A549 (cell line): ENCODE measurements around the gene DDAH2. TPM values are rescaled to one million over a fixed set of nuclear protein-coding genes. Genes with fewer than 3 reads are reported as not detected.

Experiments
- ATAC-seq, 2 experiments: fragments of 200-7000 bp in 1 of 2; fragments of >200 bp in 1 of 2; cut with Nextera tagmentation in 1 of 2; cut with Tn5 transposase in 1 of 2; 3 replicates each; pipeline versions ENCODE4 v1.8.0 to v1.9.1; 2018 to 2020; ENCODE audit warnings: mild to moderate bottlenecking in 1 of 2, moderate library complexity in 1 of 2
- CTCF ChIA-PET: fragments of 300-600 bp; sonication (Branson Sonifier 250); formaldehyde crosslinking; extraction: SDS; loops from one replicate; lab custom pipeline; 2021; ENCODE audit warnings: antibody characterized with exemption, inconsistent platforms; lab: Yijun Ruan, JAX
- POLR2A ChIA-PET: fragments of 350-600 bp; formaldehyde crosslinking; extraction: SDS; loops from one replicate; lab custom pipeline; 2021; ENCODE audit warnings: antibody characterized with exemption, inconsistent platforms; lab: Yijun Ruan, JAX
- DNase-seq, 2 experiments: peaks; one replicate each; pipeline versions ENCODE4 v3.0.0 to v3.0.0-alpha.2; 2011 to 2016; ENCODE audit warnings: low read depth in 1 of 2, low spot score in 1 of 2
- FAIRE-seq: peaks from 2 replicates; lab custom pipeline; 2011; peaks lifted over from hg19 to GRCh38; lab: Jason Lieb, UNC
- H3K27ac ChIP-seq, 2 experiments: fragments of >200 bp; sonication (Bioruptor Twin); formaldehyde crosslinking; 3 replicates each; pipeline ENCODE4 v1.5.1; 2016 to 2017
- H3K4me1 ChIP-seq: fragments of >200 bp; sonication (Bioruptor Twin); formaldehyde crosslinking; 3 replicates; pipeline ENCODE4 v1.6.1; 2016
- H3K4me2 ChIP-seq: fragments of >200 bp; sonication (Bioruptor Twin); formaldehyde crosslinking; 3 replicates; pipeline ENCODE4 v1.6.1; 2016
- H3K4me3 ChIP-seq: fragments of >200 bp; sonication (Bioruptor Twin); formaldehyde crosslinking; 3 replicates; pipeline ENCODE4 v1.5.1; 2016
- H3K9me3 ChIP-seq: fragments of >200 bp; sonication (Bioruptor Twin); formaldehyde crosslinking; 3 replicates; pipeline ENCODE4 v1.6.1; 2016
- BCL3 ChIP-seq: fragments of >200 bp; sonication (Bioruptor Twin); formaldehyde crosslinking; IDR thresholded peaks from 3 replicates; pipeline ENCODE4 v1.6.1; 2016
- CBX2 ChIP-seq: fragments of 200-600 bp; sonication (generic); IDR thresholded peaks from 2 replicates; pipeline ENCODE4 v1.6.1; 2016; ENCODE audit warnings: low read depth, mild to moderate bottlenecking, borderline replicate concordance
- CTCF ChIP-seq: fragments of >200 bp; sonication (Bioruptor Twin); formaldehyde crosslinking; IDR thresholded peaks from 3 replicates; pipeline ENCODE4 v1.5.1; 2016
- EHMT2 ChIP-seq: fragments of 200-600 bp; sonication (generic); IDR thresholded peaks from 2 replicates; pipeline ENCODE4 v1.6.1; 2016; ENCODE audit warnings: antibody characterized with exemption, low read depth, mild to moderate bottlenecking, moderate library complexity
- ELK1 ChIP-seq: fragments of 150-350 bp; IDR thresholded peaks from 2 replicates; pipeline ENCODE4 v1.6.1; 2014; ENCODE audit warnings: low read depth, mild to moderate bottlenecking, low read length
- EP300 ChIP-seq, 2 experiments: fragments of >200 bp; sonication (Bioruptor Twin); formaldehyde crosslinking; IDR thresholded peaks; 2 replicates in 1 of 2; 3 replicates in 1 of 2; pipeline ENCODE4 v1.6.1; 2016 to 2017
- FOSL2 ChIP-seq, 2 experiments: fragments of 450-650 bp in 1 of 2; fragments of >200 bp in 1 of 2; sonication (Bioruptor Twin) in 1 of 2; formaldehyde crosslinking; IDR thresholded peaks; 2 replicates each; pipeline versions ENCODE4 v1.5.0 to v1.6.1; 2016 to 2020; ENCODE audit warnings: mild to moderate bottlenecking in 1 of 2, moderate library complexity in 1 of 2
- HMGXB4 ChIP-seq: fragments of 250-450 bp; sonication (Bioruptor Pico); IDR thresholded peaks from 2 replicates; pipeline ENCODE4 v1.5.0; 2021; ENCODE audit warnings: mild to moderate bottlenecking, moderate library complexity, borderline replicate concordance
- JUN ChIP-seq, 2 experiments: fragments of >200 bp; sonication (Bioruptor Twin); formaldehyde crosslinking; IDR thresholded peaks; 2 replicates in 1 of 2; 3 replicates in 1 of 2; pipeline ENCODE4 v1.6.1; 2016 to 2017
- JUNB ChIP-seq: fragments of >200 bp; sonication (Bioruptor Twin); formaldehyde crosslinking; IDR thresholded peaks from 2 replicates; pipeline ENCODE4 v1.6.1; 2016
- KDM1A ChIP-seq: fragments of 200-600 bp; sonication (generic); IDR thresholded peaks from 2 replicates; pipeline ENCODE4 v1.6.1; 2016; ENCODE audit warnings: low read depth, mild to moderate bottlenecking
- MAX ChIP-seq: IDR thresholded peaks from 2 replicates; pipeline ENCODE4 v1.6.1; 2012
- MAZ ChIP-seq: fragments of 150-350 bp; IDR thresholded peaks from 2 replicates; pipeline ENCODE4 v1.6.1; 2014; ENCODE audit warnings: antibody characterized with exemption, low read depth, low read length, borderline replicate concordance
- NFE2L2 ChIP-seq: fragments of 150-350 bp; conservative IDR thresholded peaks from 2 replicates; pipeline ENCODE4 v1.6.1; 2014; ENCODE audit warnings: low read length
- NPAS2 ChIP-seq: fragments of 250-450 bp; sonication (Bioruptor Pico); IDR thresholded peaks from 2 replicates; pipeline ENCODE4 v1.8.0; 2022; ENCODE audit warnings: mild to moderate bottlenecking, moderate library complexity, borderline replicate concordance
- PBX3 ChIP-seq: IDR thresholded peaks from 2 replicates; pipeline ENCODE4 v1.6.1; 2012
- POLR2AphosphoS2 ChIP-seq: conservative IDR thresholded peaks from 2 replicates; pipeline ENCODE4 v1.6.1; 2012; ENCODE audit warnings: low read length, improper control_type of control experiment, inconsistent platforms
- RAD21 ChIP-seq, 2 experiments: fragments of >200 bp in 1 of 2; sonication (Bioruptor Twin) in 1 of 2; formaldehyde crosslinking in 1 of 2; IDR thresholded peaks in 1 of 2; conservative IDR thresholded peaks in 1 of 2; 2 replicates in 1 of 2; 3 replicates in 1 of 2; pipeline ENCODE4 v1.6.1; 2012 to 2018; ENCODE audit warnings: inconsistent platforms in 1 of 2
- RCOR1 ChIP-seq: fragments of 150-350 bp; IDR thresholded peaks from 2 replicates; pipeline ENCODE4 v1.6.1; 2014; ENCODE audit warnings: antibody characterized with exemption, low read length, low read depth
- REST ChIP-seq: fragments of 200-600 bp; sonication (generic); IDR thresholded peaks from 2 replicates; pipeline ENCODE4 v1.6.1; 2016; ENCODE audit warnings: antibody characterized with exemption, mild to moderate bottlenecking, moderate library complexity
- USF2 ChIP-seq: fragments of 450-650 bp; IDR thresholded peaks from 2 replicates; pipeline ENCODE4 v1.6.1; 2014; ENCODE audit warnings: antibody characterized with exemption
- ZNF302 ChIP-seq: fragments of 250-450 bp; sonication (Bioruptor Pico); IDR thresholded peaks from 2 replicates; pipeline ENCODE4 v1.9.0; 2021; ENCODE audit warnings: inconsistent platforms, mild to moderate bottlenecking, moderate library complexity
- ZSCAN20 ChIP-seq: fragments of 250-450 bp; sonication (Bioruptor Pico); IDR thresholded peaks from 2 replicates; pipeline ENCODE4 v1.8.0; 2022; ENCODE audit warnings: mild to moderate bottlenecking, moderate library complexity
- WGBS: methylation state at CpG from one replicate; pipeline ENCODE4 v1.1.6; 2017; ENCODE audit errors: missing lambda C conversion rate; 5-methylcytosine and 5-hydroxymethylcytosine counted together
- polyA plus RNA-seq, 4 experiments: library from polyadenylated mRNA; depleted of rRNA in 3 of 4; stranded (reverse); fragments of >200 nt; fragmentation: RNase III in 1 of 4; extraction: RNeasy Plus Mini Kit Qiagen cat#74134 plus additional on column Dnase treatment in 1 of 4; gene quantifications; 2 replicates in 3 of 4; 3 replicates in 1 of 4; pipeline ENCODE4 v1.2.3, GENCODE V29; 2011 to 2017

The DDAH2 gene
- polyA plus RNA-seq, 2 of the 4 experiments (the other 2 are of a cell fraction): 19.3 to 54.5 TPM

- WGBS: 56% methylated on average over 6 of the region's 8 CpGs
- CTCF ChIA-PET: interaction anchor here (0.6 to 1.5 kb wide), 16 partner anchors 10 to 206 kb away, joined by 3 to 7 read pairs (median 4); partner anchors contain the start of genes DDAH2, LY6G5C and LY6G6C
- H3K4me3 ChIP-seq: no peak overlapping the region
- H3K27ac ChIP-seq: no peak overlapping the region
- POLR2A ChIA-PET: interaction anchor here (0.8 kb wide), 1 partner anchor 115 kb away, joined by 4 read pairs; the partner anchor contains the start of gene HSPA1B
- no peak for FAIRE-seq
- 0 out of 3 replicates have a peak, but pooled peaks cover 3% of the 10 kb centered on the region for H3K4me1 ChIP-seq
- no peaks in the 10 kb centered on the region for H3K9me3 ChIP-seq
- no peak overlapping the region for H3K4me2 ChIP-seq
- peak in 1 of 2 experiments; percentile 35 for DNase-seq
- peak; percentile 89 to 92 for ATAC-seq
- TF ChIP-seq JUN (IDR thresholded peaks at IDR 0.05) (no peak), USF2 (no peak), ELK1 (no peak), NPAS2 (CRISPR knock-in tag) (no peak), MAX (no peak), BCL3 (no peak), EHMT2 (no peak), NFE2L2 (no peak), RAD21 (conservative IDR thresholded peaks at IDR 0.05 in 1 of 2, IDR thresholded peaks at IDR 0.05 in 1 of 2) (peak; percentile 16 to 41; a peak in 2 of 5 replicates), CTCF (peak; percentile 21; the same call in 2 of the 3 replicates), POLR2AphosphoS2 (no peak), ZSCAN20 (CRISPR knock-in tag) (no peak), ZNF302 (CRISPR knock-in tag) (no peak), FOSL2 (IDR thresholded peaks at IDR 0.05) (no peak), FOSL2 (CRISPR knock-in tag; IDR thresholded peaks at IDR 0.05) (no peak)
Measured at GRCh38 chr6:31712296-31712695, 16.8 kb downstream of the DDAH2 start.

GRCh38 chr6:31711233-31711632 is 17.9 kb downstream of the DDAH2 start:
- Histone ChIP-seq H3K4me2 (no peak overlapping the region), H3K27ac (no peak overlapping the region), H3K4me3 (no peak overlapping the region), H3K9me3 (no peaks in the 10 kb centered on the region), H3K4me1 (0 out of 3 replicates have a peak, but pooled peaks cover 3% of the 10 kb centered on the region)
- WGBS: 45% methylated on average over 4 of the region's 8 CpGs
- DNase-seq (no peak), FAIRE-seq (no peak), ATAC-seq (no peak)
- ChIA-PET CTCF (interaction anchor here (1.0 to 1.5 kb wide), 4 partner anchors 18 to 119 kb away, joined by 3 to 5 read pairs (median 4); partner anchors contain the start of gene DDAH2), POLR2A (no interaction called here)
- TF ChIP-seq KDM1A (no peak), PBX3 (no peak), MAX (no peak), EP300 (IDR thresholded peaks at IDR 0.05) (no peak), REST (no peak), JUNB (no peak), RCOR1 (no peak), MAZ (no peak), CBX2 (no peak), HMGXB4 (CRISPR knock-in tag) (no peak), EHMT2 (no peak)
